ENCODE measurements around the gene MUC5B.

The MUC5B gene

GRCh38 chr11:1271927-1272326, 49.1 kb downstream of the MUC5B start:
- ChIA-PET CTCF (no interaction called here), POLR2A (no interaction called here)
- TF ChIP-seq CTCF (IDR thresholded peaks at IDR 0.05; ENCODE audit: control extremely low read depth, extremely low read depth, low read depth, missing control alignments), result no peak
- DNase-seq (ENCODE audit: extremely low spot score), result no peak

- POLR2A ChIA-PET, result no interaction called here
- DNase-seq (ENCODE audit: extremely low spot score), result no peak
- CTCF ChIA-PET, result no interaction called here
- no peak for TF ChIP-seq CTCF (IDR thresholded peaks at IDR 0.05; ENCODE audit: control extremely low read depth, extremely low read depth, low read depth, missing control alignments)
Measured at GRCh38 chr11:1272531-1272930, 49.7 kb downstream of the MUC5B start.

GRCh38 chr11:1274501-1274900, 51.6 kb downstream of the MUC5B start:
- ChIA-PET CTCF (interaction anchor here (1.1 kb wide), 1 partner anchor 12 kb away, joined by 4 read pairs; no protein-coding TSS in a partner anchor), POLR2A (no interaction called here)
- TF ChIP-seq CTCF (IDR thresholded peaks at IDR 0.05; ENCODE audit: control extremely low read depth, extremely low read depth, low read depth, missing control alignments), result no peak
- DNase-seq (ENCODE audit: extremely low spot score), result no peak

- POLR2A ChIA-PET, result no interaction called here
- no peak for TF ChIP-seq CTCF (IDR thresholded peaks at IDR 0.05; ENCODE audit: control extremely low read depth, extremely low read depth, low read depth, missing control alignments)
- DNase-seq (ENCODE audit: extremely low spot score), result no peak
- CTCF ChIA-PET, result interaction anchor here (1.1 kb wide), 1 partner anchor 12 kb away, joined by 4 read pairs; no protein-coding TSS in a partner anchor
Measured at GRCh38 chr11:1275021-1275420, 52.2 kb downstream of the MUC5B start.

- ChIA-PET POLR2A (no interaction called here), CTCF (no interaction called here)
- no peak for TF ChIP-seq CTCF (IDR thresholded peaks at IDR 0.05; ENCODE audit: control extremely low read depth, extremely low read depth, low read depth, missing control alignments)
- DNase-seq (ENCODE audit: extremely low spot score), result no peak
Measured at GRCh38 chr11:1276041-1276790, 53.4 kb downstream of the MUC5B start.

- ChIA-PET POLR2A (no interaction called here), CTCF (no interaction called here)
- DNase-seq (ENCODE audit: extremely low spot score), result no peak
- no peak for TF ChIP-seq CTCF (IDR thresholded peaks at IDR 0.05; ENCODE audit: control extremely low read depth, extremely low read depth, low read depth, missing control alignments)
Measured at GRCh38 chr11:1276866-1277615, 54.2 kb downstream of the MUC5B start.

Measured in GM10248 (cell line).